ENCODE results near the gene EXOC5. TPM values are rescaled to one million over a fixed set of nuclear protein-coding genes. Genes with fewer than 3 reads are reported as not detected.

Gene EXOC5
- total RNA-seq, 1 donor from 2014 or later: 48.5 TPM

DNA sequence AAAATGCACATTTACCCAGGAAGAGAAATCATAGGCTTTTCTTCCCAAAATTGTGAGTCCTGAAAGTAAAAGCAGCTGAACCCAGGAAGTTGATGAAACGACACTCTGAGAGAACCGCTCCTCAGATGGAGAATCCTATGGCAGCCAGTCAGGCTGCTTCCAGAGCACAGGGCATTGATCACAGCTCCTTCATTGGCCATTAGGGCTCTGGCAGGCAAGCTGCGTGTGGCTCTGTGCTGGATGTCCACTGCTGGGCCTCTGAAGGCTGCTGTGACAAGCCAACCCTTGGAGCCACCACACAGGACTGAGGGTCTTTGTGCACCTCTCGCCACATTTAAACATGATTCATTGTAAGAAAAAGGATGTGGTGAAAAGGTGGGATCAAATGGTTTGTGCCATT lies 89.4 kb downstream of the EXOC5 start:
- DNase-seq (ENCODE audit: low spot score in 2 of 2, unreplicated experiment in 2 of 2): no peak
- H3K4me1 Mint-ChIP-seq: no peaks in the 10 kb centered on the region
- H3K9me3 Mint-ChIP-seq: no peaks in the 10 kb centered on the region
- TF ChIP-seq, protein P1, sequence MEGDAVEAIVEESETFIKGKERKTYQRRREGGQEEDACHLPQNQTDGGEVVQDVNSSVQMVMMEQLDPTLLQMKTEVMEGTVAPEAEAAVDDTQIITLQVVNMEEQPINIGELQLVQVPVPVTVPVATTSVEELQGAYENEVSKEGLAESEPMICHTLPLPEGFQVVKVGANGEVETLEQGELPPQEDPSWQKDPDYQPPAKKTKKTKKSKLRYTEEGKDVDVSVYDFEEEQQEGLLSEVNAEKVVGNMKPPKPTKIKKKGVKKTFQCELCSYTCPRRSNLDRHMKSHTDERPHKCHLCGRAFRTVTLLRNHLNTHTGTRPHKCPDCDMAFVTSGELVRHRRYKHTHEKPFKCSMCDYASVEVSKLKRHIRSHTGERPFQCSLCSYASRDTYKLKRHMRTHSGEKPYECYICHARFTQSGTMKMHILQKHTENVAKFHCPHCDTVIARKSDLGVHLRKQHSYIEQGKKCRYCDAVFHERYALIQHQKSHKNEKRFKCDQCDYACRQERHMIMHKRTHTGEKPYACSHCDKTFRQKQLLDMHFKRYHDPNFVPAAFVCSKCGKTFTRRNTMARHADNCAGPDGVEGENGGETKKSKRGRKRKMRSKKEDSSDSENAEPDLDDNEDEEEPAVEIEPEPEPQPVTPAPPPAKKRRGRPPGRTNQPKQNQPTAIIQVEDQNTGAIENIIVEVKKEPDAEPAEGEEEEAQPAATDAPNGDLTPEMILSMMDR (IDR thresholded peaks at IDR 0.05; ENCODE audit: unreplicated experiment): no peak
- H3K27me3 Mint-ChIP-seq (ENCODE audit: low read depth): peaks cover 19% of the 10 kb centered on the region
- no peaks in the 10 kb centered on the region for H3K36me3 Mint-ChIP-seq
- no peak overlapping the region for H3K4me3 Mint-ChIP-seq
- no peak overlapping the region for H3K27ac Mint-ChIP-seq

DNA sequence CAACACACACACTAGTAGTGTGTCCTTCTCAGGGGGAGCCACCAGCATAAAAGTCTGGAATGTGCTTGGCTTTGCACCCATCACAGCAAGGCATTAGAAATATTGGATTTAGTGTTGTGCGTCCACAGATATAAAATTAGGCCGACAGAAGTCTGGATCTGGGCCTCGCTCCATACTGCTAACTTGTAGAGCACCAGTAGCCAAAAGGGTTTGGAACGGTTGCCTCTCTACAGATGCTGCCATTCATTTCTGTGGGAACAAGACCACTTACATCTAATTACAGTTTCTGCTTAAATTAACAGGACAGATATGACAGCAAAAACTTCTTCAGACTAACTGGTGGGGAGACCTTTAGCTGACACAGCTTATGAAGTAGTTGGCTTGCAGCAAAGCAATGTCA lies 94.2 kb downstream of the EXOC5 start:
- TF ChIP-seq, protein P1 (IDR thresholded peaks at IDR 0.05; ENCODE audit: unreplicated experiment): no peak
- Mint-ChIP-seq H3K9me3 (no peaks in the 10 kb centered on the region), H3K27ac (no peak overlapping the region), H3K4me1 (no peaks in the 10 kb centered on the region), H3K27me3 (ENCODE audit: low read depth) (peaks cover 21% of the 10 kb centered on the region), H3K4me3 (no peak overlapping the region), H3K36me3 (no peaks in the 10 kb centered on the region)
- no peak for DNase-seq (ENCODE audit: low spot score in 2 of 2, unreplicated experiment in 2 of 2)

DNA sequence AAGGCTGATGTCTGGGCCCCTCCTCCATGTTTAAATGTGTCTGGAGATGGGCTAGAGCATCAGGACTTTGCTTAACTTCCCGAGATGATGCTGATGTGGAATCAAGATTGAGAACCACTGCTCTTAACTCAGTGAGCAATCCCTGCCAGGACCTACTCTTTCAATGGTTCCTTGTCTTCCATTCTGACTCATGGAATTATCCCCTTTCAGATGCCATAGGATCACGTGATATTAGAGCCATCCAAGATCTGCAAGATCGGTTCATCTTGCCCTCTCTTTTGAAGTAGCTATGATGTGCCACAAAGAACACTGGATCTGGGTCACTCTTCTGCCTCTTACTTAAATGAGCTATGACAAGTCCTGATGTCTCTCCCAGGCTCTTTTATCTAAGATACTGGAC lies 96.8 kb downstream of the EXOC5 start:
- no peak for DNase-seq (ENCODE audit: low spot score in 2 of 2, unreplicated experiment in 2 of 2)
- Mint-ChIP-seq H3K27ac (no peak overlapping the region), H3K4me3 (no peak overlapping the region), H3K36me3 (no peaks in the 10 kb centered on the region), H3K4me1 (no peaks in the 10 kb centered on the region), H3K27me3 (ENCODE audit: low read depth) (peaks cover 12% of the 10 kb centered on the region), H3K9me3 (no peaks in the 10 kb centered on the region)
- TF ChIP-seq, protein P1 (IDR thresholded peaks at IDR 0.05; ENCODE audit: unreplicated experiment): no peak

DNA sequence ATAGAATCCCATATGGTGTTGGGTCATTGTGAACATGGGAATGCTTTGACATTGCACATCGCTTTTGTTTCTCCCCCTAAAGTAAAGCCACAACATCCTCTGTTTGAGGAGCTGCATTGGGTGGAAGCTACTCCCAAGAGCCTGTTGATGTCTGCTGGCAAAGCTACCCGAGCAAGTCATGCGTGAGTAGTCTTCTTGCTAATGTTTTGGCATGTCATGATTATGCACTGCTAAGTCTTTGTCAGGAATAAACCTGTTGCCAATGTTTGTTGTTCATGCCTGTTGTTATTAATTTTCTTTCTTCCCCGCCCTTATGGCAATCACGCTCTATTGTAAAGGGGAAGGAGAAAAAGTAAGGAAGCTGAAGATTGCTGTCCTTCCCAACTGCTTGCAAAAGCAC lies 97.3 kb downstream of the EXOC5 start:
- no peak overlapping the region for H3K4me3 Mint-ChIP-seq
- H3K27ac Mint-ChIP-seq: no peak overlapping the region
- peaks cover 12% of the 10 kb centered on the region for H3K27me3 Mint-ChIP-seq (ENCODE audit: low read depth)
- no peaks in the 10 kb centered on the region for H3K4me1 Mint-ChIP-seq
- TF ChIP-seq, protein P1 (IDR thresholded peaks at IDR 0.05; ENCODE audit: unreplicated experiment): no peak
- no peaks in the 10 kb centered on the region for H3K9me3 Mint-ChIP-seq
- no peaks in the 10 kb centered on the region for H3K36me3 Mint-ChIP-seq
- DNase-seq (ENCODE audit: low spot score in 2 of 2, unreplicated experiment in 2 of 2): no peak

DNA sequence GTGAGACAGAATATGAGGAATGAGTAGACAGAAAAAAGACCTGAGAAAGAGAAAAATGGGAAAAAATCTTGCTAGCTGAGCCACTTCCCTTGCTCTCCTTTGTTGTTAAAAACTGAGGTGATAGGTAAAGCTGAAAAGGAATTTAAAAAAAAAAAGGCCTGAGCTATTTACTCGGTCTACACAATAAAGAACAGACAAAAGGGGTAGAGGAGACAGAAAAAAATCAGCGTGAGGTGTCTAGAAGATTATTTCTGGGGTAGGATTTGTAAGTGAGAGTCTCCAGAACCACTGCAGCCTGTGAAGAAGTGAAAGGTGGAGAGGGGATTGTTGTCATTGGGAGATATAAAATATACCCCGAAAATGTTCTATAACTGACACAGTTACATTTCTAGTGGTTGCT lies 98.8 kb downstream of the EXOC5 start:
- peaks cover 10% of the 10 kb centered on the region for H3K27me3 Mint-ChIP-seq (ENCODE audit: low read depth)
- no peaks in the 10 kb centered on the region for H3K4me1 Mint-ChIP-seq
- H3K36me3 Mint-ChIP-seq: no peaks in the 10 kb centered on the region
- H3K27ac Mint-ChIP-seq: no peak overlapping the region
- TF ChIP-seq, protein P1 (IDR thresholded peaks at IDR 0.05; ENCODE audit: unreplicated experiment): no peak
- DNase-seq (ENCODE audit: low spot score in 2 of 2, unreplicated experiment in 2 of 2): no peak
- no peaks in the 10 kb centered on the region for H3K9me3 Mint-ChIP-seq
- no peak overlapping the region for H3K4me3 Mint-ChIP-seq

DNA sequence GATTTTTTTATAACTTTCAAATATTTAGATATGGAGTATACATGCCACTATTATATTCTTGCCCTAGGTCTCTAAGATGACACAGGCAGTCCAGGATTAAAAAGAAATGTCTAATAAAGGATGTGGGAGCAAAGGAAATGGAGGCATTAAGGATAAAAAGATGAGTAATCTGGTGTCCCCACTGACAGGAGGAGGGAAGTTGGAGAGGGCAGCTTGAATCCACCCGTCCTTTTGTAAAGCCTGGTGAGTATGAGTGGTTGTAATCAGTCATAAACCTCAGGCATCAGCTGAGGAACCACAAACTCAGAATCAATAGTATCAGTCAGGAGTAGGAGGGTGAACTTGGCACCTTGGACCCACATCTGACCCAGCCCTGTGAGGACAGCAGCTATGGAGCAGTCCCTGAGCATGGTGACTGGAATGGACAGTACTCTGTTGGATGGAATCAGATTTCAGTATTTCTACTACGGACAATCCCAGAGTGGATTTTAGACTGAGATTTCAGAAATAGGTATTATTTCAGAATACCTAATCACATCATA lies 100.5 kb downstream of the EXOC5 start:
- no peaks in the 10 kb centered on the region for H3K36me3 Mint-ChIP-seq
- peaks cover 7% of the 10 kb centered on the region for H3K27me3 Mint-ChIP-seq (ENCODE audit: low read depth)
- TF ChIP-seq, protein P1 (IDR thresholded peaks at IDR 0.05; ENCODE audit: unreplicated experiment): no peak
- no peak overlapping the region for H3K4me3 Mint-ChIP-seq
- no peaks in the 10 kb centered on the region for H3K4me1 Mint-ChIP-seq
- H3K27ac Mint-ChIP-seq: no peak overlapping the region
- H3K9me3 Mint-ChIP-seq: no peaks in the 10 kb centered on the region
- DNase-seq (ENCODE audit: low spot score in 2 of 2, unreplicated experiment in 2 of 2): no peak
